GM23338 (cell line): ENCODE data around the gene ESR1. TPM values are rescaled to one million over a fixed set of nuclear protein-coding genes. Genes with fewer than 3 reads are reported as not detected.

Experiments used
- ATAC-seq: fragments of 200-7000 bp; cut with Tn5 transposase; 3 replicates; pipeline ENCODE4 v1.9.1; 2020
- DNase-seq: peaks from one replicate; pipeline ENCODE4 v3.0.0-alpha.2; 2015; ENCODE audit warnings: low spot score
- H2AFZ ChIP-seq: fragments of 200-600 bp; sonication (generic); 2 replicates; pipeline ENCODE4 v1.8.0; 2016; ENCODE audit warnings: antibody characterized with exemption, mild to moderate bottlenecking, moderate library complexity
- H3F3A ChIP-seq: fragments of 200-600 bp; sonication (generic); replicated peaks from 2 replicates; pipeline ENCODE4 v1.8.0; 2017; ENCODE audit warnings: antibody characterized with exemption, mixed run types, low read depth
- H3K27ac ChIP-seq: fragments of 200-600 bp; sonication (generic); 2 replicates; pipeline ENCODE4 v1.6.1; 2016; ENCODE audit warnings: low read depth
- H3K27me3 ChIP-seq: fragments of 200-600 bp; sonication (generic); 2 replicates; pipeline ENCODE4 v1.8.0; 2016; ENCODE audit warnings: mild to moderate bottlenecking, mixed run types, moderate library complexity; ENCODE audit not compliant: insufficient read depth
- H3K36me3 ChIP-seq: fragments of 200-600 bp; sonication (generic); 2 replicates; pipeline ENCODE4 v1.8.0; 2016; ENCODE audit warnings: mild to moderate bottlenecking; ENCODE audit not compliant: insufficient read depth
- H3K4me1 ChIP-seq: fragments of 200-600 bp; sonication (generic); 2 replicates; pipeline ENCODE4 v1.8.0; 2016; ENCODE audit warnings: mild to moderate bottlenecking, moderate library complexity; ENCODE audit not compliant: insufficient read depth
- H3K4me2 ChIP-seq: fragments of 200-600 bp; sonication (generic); 2 replicates; pipeline ENCODE4 v1.7.1; 2017; ENCODE audit warnings: mixed run types
- H3K4me3 ChIP-seq: fragments of 200-600 bp; sonication (generic); 2 replicates; pipeline ENCODE4 v1.6.1; 2016; ENCODE audit warnings: mixed run types
- H3K79me2 ChIP-seq: fragments of 200-600 bp; sonication (generic); replicated peaks from 2 replicates; pipeline ENCODE4 v1.8.0; 2017; ENCODE audit warnings: mild to moderate bottlenecking; ENCODE audit not compliant: insufficient read depth
- H3K9me2 ChIP-seq: fragments of 200-600 bp; sonication (generic); 2 replicates; pipeline ENCODE4 v1.8.0; 2017; ENCODE audit not compliant: insufficient read depth
- H4K20me1 ChIP-seq: fragments of 200-600 bp; sonication (generic); replicated peaks from 2 replicates; pipeline ENCODE4 v1.8.0; 2017; ENCODE audit warnings: mild to moderate bottlenecking; ENCODE audit not compliant: insufficient read depth
- H3K27ac Mint-ChIP-seq: 2 replicates; pipeline ENCODE4 v1.8.0; 2020; ENCODE audit warnings: inconsistent platforms, mild to moderate bottlenecking, moderate library complexity, mixed read lengths
- H3K27me3 Mint-ChIP-seq: 3 replicates; pipeline ENCODE4 v1.8.0; 2022; ENCODE audit warnings: low read depth, mild to moderate bottlenecking, moderate library complexity, mixed read lengths, inconsistent platforms; ENCODE audit not compliant: insufficient read depth, poor library complexity
- H3K36me3 Mint-ChIP-seq: 3 replicates; pipeline ENCODE4 v1.8.0; 2021; ENCODE audit warnings: low read depth, mild to moderate bottlenecking, inconsistent platforms, moderate library complexity, mixed read lengths
- H3K4me1 Mint-ChIP-seq: 3 replicates; pipeline ENCODE4 v1.8.0; 2020; ENCODE audit warnings: mild to moderate bottlenecking, inconsistent platforms, mixed read lengths
- H3K4me3 Mint-ChIP-seq: 3 replicates; pipeline ENCODE4 v1.8.0; 2021; ENCODE audit warnings: moderate library complexity, mild to moderate bottlenecking, inconsistent platforms, mixed read lengths
- H3K9me3 Mint-ChIP-seq: 3 replicates; pipeline ENCODE4 v1.8.0; 2020; ENCODE audit warnings: moderate library complexity, mild to moderate bottlenecking, inconsistent platforms, mixed read lengths
- CREB1 ChIP-seq: fragments of 250-450 bp; sonication (Bioruptor Pico); IDR thresholded peaks from 2 replicates; pipeline ENCODE4 v1.5.0; 2020; ENCODE audit warnings: low read depth, mild to moderate bottlenecking, moderate library complexity
- EZH2 ChIP-seq: fragments of 200-600 bp; sonication (generic); IDR thresholded peaks from one replicate; pipeline ENCODE4 v1.8.0; 2017; ENCODE audit warnings: antibody characterized with exemption, mild to moderate bottlenecking, low read depth; ENCODE audit not compliant: unreplicated experiment
- EZH2phosphoT487 ChIP-seq: fragments of 200-600 bp; sonication (generic); IDR thresholded peaks from one replicate; pipeline ENCODE4 v1.8.1; 2018; ENCODE audit warnings: antibody characterized with exemption; ENCODE audit not compliant: unreplicated experiment
- JUNB ChIP-seq: IDR thresholded peaks from one replicate; pipeline ENCODE4 v1.6.1; 2016; ENCODE audit warnings: antibody characterized with exemption; ENCODE audit not compliant: unreplicated experiment
- NANOG ChIP-seq: IDR thresholded peaks from 2 replicates; pipeline ENCODE4 v1.6.1; 2016; ENCODE audit warnings: antibody characterized with exemption, borderline replicate concordance
- POLR2AphosphoS5 ChIP-seq: IDR thresholded peaks from 2 replicates; pipeline ENCODE4 v1.6.1; 2016; ENCODE audit warnings: antibody characterized with exemption, low read depth
- REST ChIP-seq: IDR thresholded peaks from one replicate; pipeline ENCODE4 v1.6.1; 2018; ENCODE audit warnings: antibody characterized with exemption; ENCODE audit not compliant: unreplicated experiment
- STAT1 ChIP-seq: IDR thresholded peaks from one replicate; pipeline ENCODE4 v1.6.1; 2016; ENCODE audit warnings: antibody characterized with exemption; ENCODE audit not compliant: unreplicated experiment
- ZNF114 ChIP-seq: fragments of 250-450 bp; sonication (Bioruptor Pico); IDR thresholded peaks from 2 replicates; pipeline ENCODE4 v1.5.0; 2020; ENCODE audit warnings: mild to moderate bottlenecking, moderate library complexity
- ZNF331 ChIP-seq: fragments of 250-450 bp; sonication (Bioruptor Pico); IDR thresholded peaks from 2 replicates; pipeline ENCODE4 v1.5.0; 2020; ENCODE audit warnings: low read depth, mild to moderate bottlenecking, moderate library complexity
- ZNF462 ChIP-seq: fragments of 250-450 bp; sonication (Bioruptor Pico); IDR thresholded peaks from 2 replicates; pipeline ENCODE4 v1.5.0; 2020; ENCODE audit warnings: mild to moderate bottlenecking, moderate library complexity
- polyA plus RNA-seq: library from polyadenylated mRNA; unstranded; fragments of >200 nt; fragmentation: Nextera tagmentation; extraction: Ambion mirVana; gene quantifications from 2 replicates; pipeline ENCODE4 v1.2.1, GENCODE V29; 2016
- total RNA-seq: library from RNA; depleted of rRNA; stranded (reverse); fragments of >200 nt; shearing (Covaris generic); gene quantifications from 2 replicates; pipeline ENCODE4 v1.2.3, GENCODE V29; 2014
- TF ChIP-seq, protein P1 (sequence below): IDR thresholded peaks from 2 replicates; pipeline ENCODE4 v1.6.1; 2016; ENCODE audit warnings: antibody characterized with exemption

ESR1 gene
- total and polyA plus RNA-seq, 2 experiments from 2014 or later, result 0.94 TPM; not detected in 1

DNA sequence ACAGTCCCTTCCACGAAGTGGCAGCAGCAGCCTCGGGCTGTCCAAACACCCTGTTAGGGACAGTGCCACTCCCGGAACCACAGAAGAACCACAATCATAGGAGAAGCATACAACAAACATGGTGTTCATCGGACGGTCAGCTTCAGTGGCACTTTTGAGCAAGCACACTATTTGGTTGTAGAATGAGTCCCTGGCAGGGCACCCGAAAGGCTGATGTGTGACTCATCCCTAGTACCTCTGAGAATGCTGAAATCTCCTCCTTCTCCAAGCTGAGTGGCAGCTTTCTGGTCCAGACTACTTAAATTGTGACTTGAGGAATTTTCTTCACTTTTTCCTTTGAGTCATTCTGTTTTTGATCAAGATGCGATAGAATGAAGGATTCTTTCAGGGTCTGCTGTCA lies 282.5 kb downstream of the ESR1 start:
- Mint-ChIP-seq H3K27me3 (no peaks in the 10 kb centered on the region), H3K36me3 (no peaks in the 10 kb centered on the region), H3K4me1 (no peaks in the 10 kb centered on the region), H3K9me3 (peaks cover 3% of the 10 kb centered on the region; the same call in 1 of the 3 replicates), H3K27ac (no peak overlapping the region), H3K4me3 (no peak overlapping the region)
- no peak overlapping the region for H3K4me2 ChIP-seq
- ATAC-seq (no peak), DNase-seq (no peak)
- no peak overlapping the region for H3K27ac ChIP-seq
- no peaks in the 10 kb centered on the region for H3K36me3 ChIP-seq
- H3K4me3 ChIP-seq, result no peak overlapping the region
- H2AFZ ChIP-seq, result no peak overlapping the region
- H4K20me1 ChIP-seq, result no peaks in the 10 kb centered on the region
- H3K27me3 ChIP-seq, result no peaks in the 10 kb centered on the region
- no peaks in the 10 kb centered on the region for H3F3A ChIP-seq
- peaks cover 18% of the 10 kb centered on the region; the same call in 1 of the 2 replicates for H3K9me2 ChIP-seq
- TF ChIP-seq NANOG, result no peak
- TF ChIP-seq CREB1 (CRISPR knock-in tag), result no peak
- no peak for TF ChIP-seq STAT1
- TF ChIP-seq ZNF331 (CRISPR knock-in tag), result no peak
- TF ChIP-seq, protein P1, sequence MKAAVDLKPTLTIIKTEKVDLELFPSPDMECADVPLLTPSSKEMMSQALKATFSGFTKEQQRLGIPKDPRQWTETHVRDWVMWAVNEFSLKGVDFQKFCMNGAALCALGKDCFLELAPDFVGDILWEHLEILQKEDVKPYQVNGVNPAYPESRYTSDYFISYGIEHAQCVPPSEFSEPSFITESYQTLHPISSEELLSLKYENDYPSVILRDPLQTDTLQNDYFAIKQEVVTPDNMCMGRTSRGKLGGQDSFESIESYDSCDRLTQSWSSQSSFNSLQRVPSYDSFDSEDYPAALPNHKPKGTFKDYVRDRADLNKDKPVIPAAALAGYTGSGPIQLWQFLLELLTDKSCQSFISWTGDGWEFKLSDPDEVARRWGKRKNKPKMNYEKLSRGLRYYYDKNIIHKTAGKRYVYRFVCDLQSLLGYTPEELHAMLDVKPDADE, result no peak
- no peak for TF ChIP-seq ZNF462 (CRISPR knock-in tag)
- TF ChIP-seq EZH2, result no peak
- TF ChIP-seq POLR2AphosphoS5, result no peak
- TF ChIP-seq REST, result no peak
- TF ChIP-seq EZH2phosphoT487, result no peak
- TF ChIP-seq ZNF114 (CRISPR knock-in tag), result no peak
- TF ChIP-seq JUNB, result no peak
- no peaks in the 10 kb centered on the region for H3K79me2 ChIP-seq
- no peaks in the 10 kb centered on the region for H3K4me1 ChIP-seq
